Activated B cell treated with CpG ODN at 0.5 μM for 24 hours (primary cell): ENCODE measurements around the gene FARP1. TPM values are rescaled to one million over a fixed set of nuclear protein-coding genes. Genes with fewer than 3 reads are reported as not detected.

Source experiments
- ATAC-seq: fragments of 200-7000 bp; cut with Tn5 transposase; one replicate; pipeline ENCODE4 v1.10.0; 2021; ENCODE audit warnings: low read depth, mild to moderate bottlenecking, moderate library complexity
- CTCF ChIA-PET: fragments of 350-600 bp; sonication (Branson Sonifier 250); formaldehyde crosslinking; loops from one replicate; lab custom pipeline; 2021; ENCODE audit warnings: antibody characterized with exemption; lab: Charles Lee
- POLR2A ChIA-PET: fragments of 350-600 bp; sonication (Branson Sonifier 250); formaldehyde crosslinking; loops from one replicate; lab custom pipeline; 2021; ENCODE audit warnings: antibody characterized with exemption; lab: Charles Lee
- DNase-seq: peaks from one replicate; pipeline ENCODE4 v3.0.0; 2022
- H3K27ac Mint-ChIP-seq: one replicate; pipeline ENCODE4 v1.8.0; 2020; ENCODE audit warnings: mixed read lengths
- H3K27me3 Mint-ChIP-seq: one replicate; pipeline ENCODE4 v1.8.0; 2021; ENCODE audit warnings: mixed read lengths
- H3K36me3 Mint-ChIP-seq: one replicate; pipeline ENCODE4 v1.8.0; 2021; ENCODE audit warnings: low read depth, mixed read lengths
- H3K4me1 Mint-ChIP-seq: one replicate; pipeline ENCODE4 v1.8.0; 2021; ENCODE audit warnings: mixed read lengths
- H3K4me3 Mint-ChIP-seq: one replicate; pipeline ENCODE4 v1.8.0; 2020; ENCODE audit warnings: mild to moderate bottlenecking, mixed read lengths
- H3K9me3 Mint-ChIP-seq: one replicate; pipeline ENCODE4 v1.8.0; 2020; ENCODE audit warnings: mixed read lengths
- CTCF ChIP-seq: fragments of 200-600 bp; IDR thresholded peaks from one replicate; pipeline ENCODE4 v1.8.0; 2022; ENCODE audit warnings: antibody characterized with exemption, mild to moderate bottlenecking
- intact Hi-C: fragments of 100-400 bp; cut with micrococcal nuclease; formaldehyde crosslinking; loops from one replicate; pipeline ENCODE4 v1.15.1; 2024
- total RNA-seq: library from RNA; stranded (reverse); gene quantifications from 2 replicates; pipeline ENCODE4 v1.2.3, GENCODE V29; 2022

The FARP1 gene
- total RNA-seq, 1 donor from 2014 or later, result 2.1 TPM

- Mint-ChIP-seq H3K4me3 (no peak overlapping the region), H3K9me3 (no peaks in the 10 kb centered on the region), H3K36me3 (peaks cover 33% of the 10 kb centered on the region), H3K4me1 (peaks cover 73% of the 10 kb centered on the region), H3K27ac (no peak overlapping the region), H3K27me3 (no peaks in the 10 kb centered on the region)
- DNase-seq (no peak), ATAC-seq (no peak)
- ChIA-PET CTCF (no interaction called here), POLR2A (no interaction called here)
- intact Hi-C loops, result no loop called here
- no peak for TF ChIP-seq CTCF
Observed at GRCh38 chr13:98493042-98493712, 350.3 kb downstream of the FARP1 start.

GRCh38 chr13:98494769-98495168 is 351.9 kb downstream of the FARP1 start:
- ATAC-seq (no peak), DNase-seq (no peak)
- CTCF ChIA-PET, result no interaction called here
- POLR2A ChIA-PET, result no interaction called here
- Mint-ChIP-seq H3K27me3 (no peaks in the 10 kb centered on the region), H3K9me3 (no peaks in the 10 kb centered on the region), H3K36me3 (peaks cover 45% of the 10 kb centered on the region), H3K27ac (no peak overlapping the region), H3K4me1 (peaks cover 64% of the 10 kb centered on the region), H3K4me3 (no peak overlapping the region)
- intact Hi-C loops, result no loop called here
- no peak for TF ChIP-seq CTCF

- ChIA-PET POLR2A (no interaction called here), CTCF (no interaction called here)
- Mint-ChIP-seq H3K36me3 (peaks cover 43% of the 10 kb centered on the region), H3K4me3 (no peak overlapping the region), H3K27me3 (no peaks in the 10 kb centered on the region), H3K4me1 (peaks cover 64% of the 10 kb centered on the region), H3K27ac (no peak overlapping the region), H3K9me3 (no peaks in the 10 kb centered on the region)
- no peak for TF ChIP-seq CTCF
- DNase-seq, result no peak
- no peak for ATAC-seq
- intact Hi-C loops, result no loop called here
Observed at GRCh38 chr13:98495627-98496478, 353.0 kb downstream of the FARP1 start.

GRCh38 chr13:98496479-98496791 is 353.5 kb downstream of the FARP1 start:
- Mint-ChIP-seq H3K4me3 (no peak overlapping the region), H3K27ac (no peak overlapping the region), H3K27me3 (no peaks in the 10 kb centered on the region), H3K36me3 (peaks cover 40% of the 10 kb centered on the region), H3K4me1 (peaks cover 65% of the 10 kb centered on the region), H3K9me3 (no peaks in the 10 kb centered on the region)
- ATAC-seq, result no peak
- intact Hi-C loops, result no loop called here
- no peak for DNase-seq
- POLR2A ChIA-PET, result no interaction called here
- no peak for TF ChIP-seq CTCF
- CTCF ChIA-PET, result no interaction called here

- H3K4me3 Mint-ChIP-seq, result no peak overlapping the region
- peaks cover 67% of the 10 kb centered on the region for H3K4me1 Mint-ChIP-seq
- CTCF ChIA-PET, result no interaction called here
- intact Hi-C loops, result no loop called here
- no peaks in the 10 kb centered on the region for H3K27me3 Mint-ChIP-seq
- ATAC-seq (no peak), DNase-seq (no peak)
- POLR2A ChIA-PET, result no interaction called here
- no peaks in the 10 kb centered on the region for H3K9me3 Mint-ChIP-seq
- no peak overlapping the region for H3K27ac Mint-ChIP-seq
- no peak for TF ChIP-seq CTCF
- H3K36me3 Mint-ChIP-seq, result peaks cover 39% of the 10 kb centered on the region
Observed at GRCh38 chr13:98496966-98497365, 354.1 kb downstream of the FARP1 start.
